ENCODE results near the gene SLC18A3. TPM values are rescaled to one million over a fixed set of nuclear protein-coding genes. Genes with fewer than 3 reads are reported as not detected.

SLC18A3 gene
- total RNA-seq, 1 experiment from 2014 or later, result not detected

GRCh38 chr10:49619613-49620012, 9.5 kb downstream of the SLC18A3 start:
- ChIA-PET CTCF (no interaction called here), RAD21 (ENCODE audit: low non-redundant PET in 1 of 2, low total read pairs in 2 of 2, uncharacterized antibody in 2 of 2, unreplicated experiment in 2 of 2) (no interaction called here), POLR2A (no interaction called here)
- ATAC-seq, result peak; percentile 59; the same call in 1 of the 2 replicates
- TF ChIP-seq CEBPB (IDR thresholded peaks at IDR 0.05; ENCODE audit: low read depth) (no peak), ZFX (IDR thresholded peaks at IDR 0.05) (no peak)
- TF ChIP-seq, protein P1, sequence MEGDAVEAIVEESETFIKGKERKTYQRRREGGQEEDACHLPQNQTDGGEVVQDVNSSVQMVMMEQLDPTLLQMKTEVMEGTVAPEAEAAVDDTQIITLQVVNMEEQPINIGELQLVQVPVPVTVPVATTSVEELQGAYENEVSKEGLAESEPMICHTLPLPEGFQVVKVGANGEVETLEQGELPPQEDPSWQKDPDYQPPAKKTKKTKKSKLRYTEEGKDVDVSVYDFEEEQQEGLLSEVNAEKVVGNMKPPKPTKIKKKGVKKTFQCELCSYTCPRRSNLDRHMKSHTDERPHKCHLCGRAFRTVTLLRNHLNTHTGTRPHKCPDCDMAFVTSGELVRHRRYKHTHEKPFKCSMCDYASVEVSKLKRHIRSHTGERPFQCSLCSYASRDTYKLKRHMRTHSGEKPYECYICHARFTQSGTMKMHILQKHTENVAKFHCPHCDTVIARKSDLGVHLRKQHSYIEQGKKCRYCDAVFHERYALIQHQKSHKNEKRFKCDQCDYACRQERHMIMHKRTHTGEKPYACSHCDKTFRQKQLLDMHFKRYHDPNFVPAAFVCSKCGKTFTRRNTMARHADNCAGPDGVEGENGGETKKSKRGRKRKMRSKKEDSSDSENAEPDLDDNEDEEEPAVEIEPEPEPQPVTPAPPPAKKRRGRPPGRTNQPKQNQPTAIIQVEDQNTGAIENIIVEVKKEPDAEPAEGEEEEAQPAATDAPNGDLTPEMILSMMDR (IDR thresholded peaks at IDR 0.05 in 2 of 3, conservative IDR thresholded peaks at IDR 0.05 in 1 of 3; ENCODE audit: borderline replicate concordance in 1 of 3, insufficient read depth in 1 of 3, low read depth in 2 of 3, low read length in 2 of 3), result peak in 2 of 3 experiments; percentile 16 to 34; a peak in 3 of 6 replicates
- TF ChIP-seq, protein P2, sequence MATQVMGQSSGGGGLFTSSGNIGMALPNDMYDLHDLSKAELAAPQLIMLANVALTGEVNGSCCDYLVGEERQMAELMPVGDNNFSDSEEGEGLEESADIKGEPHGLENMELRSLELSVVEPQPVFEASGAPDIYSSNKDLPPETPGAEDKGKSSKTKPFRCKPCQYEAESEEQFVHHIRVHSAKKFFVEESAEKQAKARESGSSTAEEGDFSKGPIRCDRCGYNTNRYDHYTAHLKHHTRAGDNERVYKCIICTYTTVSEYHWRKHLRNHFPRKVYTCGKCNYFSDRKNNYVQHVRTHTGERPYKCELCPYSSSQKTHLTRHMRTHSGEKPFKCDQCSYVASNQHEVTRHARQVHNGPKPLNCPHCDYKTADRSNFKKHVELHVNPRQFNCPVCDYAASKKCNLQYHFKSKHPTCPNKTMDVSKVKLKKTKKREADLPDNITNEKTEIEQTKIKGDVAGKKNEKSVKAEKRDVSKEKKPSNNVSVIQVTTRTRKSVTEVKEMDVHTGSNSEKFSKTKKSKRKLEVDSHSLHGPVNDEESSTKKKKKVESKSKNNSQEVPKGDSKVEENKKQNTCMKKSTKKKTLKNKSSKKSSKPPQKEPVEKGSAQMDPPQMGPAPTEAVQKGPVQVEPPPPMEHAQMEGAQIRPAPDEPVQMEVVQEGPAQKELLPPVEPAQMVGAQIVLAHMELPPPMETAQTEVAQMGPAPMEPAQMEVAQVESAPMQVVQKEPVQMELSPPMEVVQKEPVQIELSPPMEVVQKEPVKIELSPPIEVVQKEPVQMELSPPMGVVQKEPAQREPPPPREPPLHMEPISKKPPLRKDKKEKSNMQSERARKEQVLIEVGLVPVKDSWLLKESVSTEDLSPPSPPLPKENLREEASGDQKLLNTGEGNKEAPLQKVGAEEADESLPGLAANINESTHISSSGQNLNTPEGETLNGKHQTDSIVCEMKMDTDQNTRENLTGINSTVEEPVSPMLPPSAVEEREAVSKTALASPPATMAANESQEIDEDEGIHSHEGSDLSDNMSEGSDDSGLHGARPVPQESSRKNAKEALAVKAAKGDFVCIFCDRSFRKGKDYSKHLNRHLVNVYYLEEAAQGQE (IDR thresholded peaks at IDR 0.05; ENCODE audit: low read depth), result no peak
- no peak overlapping the region for H3K4me2 ChIP-seq (ENCODE audit: low read length)
- BruUV-seq (replicated peaks), result no TSS peak
- no peaks in the 10 kb centered on the region for H3K79me2 ChIP-seq (ENCODE audit: insufficient read depth, low read length)
- H3K27ac ChIP-seq (ENCODE audit: low read depth, low read length), result no peak overlapping the region
- no peaks in the 10 kb centered on the region for H3K4me1 ChIP-seq (ENCODE audit: control insufficient read depth in 1 of 2, insufficient read depth in 2 of 2, low read length in 2 of 2)
- H4K20me1 ChIP-seq (ENCODE audit: insufficient read depth), result no peaks in the 10 kb centered on the region
- no peak overlapping the region for H2AFZ ChIP-seq (ENCODE audit: low read depth, low read length, poor library complexity, severe bottlenecking)
- no peaks in the 10 kb centered on the region; the same call in 1 of the 2 replicates for H3K27me3 ChIP-seq (ENCODE audit: insufficient read depth, low read length)
- H3K4me3 ChIP-seq (replicated peaks in 1 of 2; ENCODE audit: low read depth in 1 of 2, low read length in 2 of 2), result no peak overlapping the region
- DNase-seq (ENCODE audit: low read depth, low spot score), result no peak
- no peaks in the 10 kb centered on the region for H3K36me3 ChIP-seq (ENCODE audit: control insufficient read depth in 1 of 2, insufficient read depth in 2 of 2, low read length in 2 of 2)
- no peak overlapping the region for H3K9ac ChIP-seq (ENCODE audit: low read length)
- intact Hi-C loops (cut with micrococcal nuclease), result no loop called here
- no peaks in the 10 kb centered on the region for H3K9me3 ChIP-seq (ENCODE audit: control insufficient read depth in 1 of 2, insufficient read depth in 1 of 2, low read depth in 1 of 2, low read length in 2 of 2)
- no peaks in the 10 kb centered on the region for H3K9me2 ChIP-seq (ENCODE audit: insufficient read depth)

Data from HCT116 (cell line).